Hepatic stellate cell (primary cell): ENCODE measurements around the gene LILRA6.
"Not testable (repeated sequence)": the region's sequence is repeated elsewhere in the genome, so short reads cannot be mapped to it uniquely, and the experiment has no call there.

Experiments
- DNase-seq: peaks from one replicate; pipeline ENCODE4 v3.0.0; 2011; ENCODE audit warnings: low spot score

Gene LILRA6

GRCh38 chr19:54242646-54243045 is at the start of gene LILRA6:
LILRA6 (minus strand) TSS chr19:54242790.
- DNase-seq = not testable (repeated sequence)

- DNase-seq = not testable (repeated sequence)
These were observed 46.6 kb upstream of the LILRA6 start for GRCh38 chr19:54289160-54289559.

- DNase-seq = peak; percentile 47
These were observed 44.9 kb upstream of the LILRA6 start for GRCh38 chr19:54287456-54287855.

- not testable (repeated sequence) for DNase-seq
These were observed 43.7 kb upstream of the LILRA6 start for GRCh38 chr19:54286283-54286682.

- not testable (repeated sequence) for DNase-seq
These were observed 43.0 kb upstream of the LILRA6 start for GRCh38 chr19:54285427-54286056.

- DNase-seq = no peak
These were observed 40.3 kb upstream of the LILRA6 start for GRCh38 chr19:54282686-54283470.

GRCh38 chr19:54281729-54282075 is 39.1 kb upstream of the LILRA6 start:
- DNase-seq = not testable (repeated sequence)

GRCh38 chr19:54281007-54281728 is 38.6 kb upstream of the LILRA6 start, which contains the start of gene LILRB2:
LILRB2 (minus strand) TSS chr19:54281110; CDS start chr19:54280496, 614 bp downstream.
- DNase-seq = no peak

GRCh38 chr19:54280441-54280840 is 37.9 kb upstream of the LILRA6 start:
- DNase-seq = not testable (repeated sequence)

- not testable (repeated sequence) for DNase-seq
These were observed 37.4 kb upstream of the LILRA6 start for GRCh38 chr19:54280025-54280424.

GRCh38 chr19:54279406-54279962 is 36.9 kb upstream of the LILRA6 start:
- no peak for DNase-seq

GRCh38 chr19:54278571-54279195 is 36.1 kb upstream of the LILRA6 start:
- not testable (repeated sequence) for DNase-seq

GRCh38 chr19:54278056-54278455 is 35.5 kb upstream of the LILRA6 start:
- DNase-seq = not testable (repeated sequence)

- not testable (repeated sequence) for DNase-seq
These were observed 34.6 kb upstream of the LILRA6 start for GRCh38 chr19:54277111-54277615.

- DNase-seq = no peak
These were observed 33.4 kb upstream of the LILRA6 start for GRCh38 chr19:54275951-54276350.

- DNase-seq = not testable (repeated sequence)
These were observed 31.9 kb upstream of the LILRA6 start for GRCh38 chr19:54274516-54274915.

- no peak for DNase-seq
These were observed 31.2 kb upstream of the LILRA6 start for GRCh38 chr19:54273821-54274220.

GRCh38 chr19:54272181-54272580 is 29.6 kb upstream of the LILRA6 start:
- not testable (repeated sequence) for DNase-seq

GRCh38 chr19:54271587-54271986 is 29.0 kb upstream of the LILRA6 start:
- DNase-seq = not testable (repeated sequence)

GRCh38 chr19:54271106-54271505 is 28.5 kb upstream of the LILRA6 start:
- DNase-seq = no peak

- no peak for DNase-seq
These were observed 26.3 kb upstream of the LILRA6 start for GRCh38 chr19:54268936-54269335.

GRCh38 chr19:54266133-54266532 is 23.5 kb upstream of the LILRA6 start:
- DNase-seq = no peak
